Muscle of back (tissue), 11 donors: ENCODE measurements around the gene PPP4R2. TPM values are rescaled to one million over a fixed set of nuclear protein-coding genes. Genes with fewer than 3 reads are reported as not detected.

Experiments used
- DNase-seq, 3 donors: peaks; one replicate each; pipeline versions ENCODE4 v3.0.0 to v3.0.0-alpha.2; 2013
- polyA plus RNA-seq, 10 donors: library from polyadenylated mRNA; unstranded; fragments of 120-200 nt; gene quantifications; one replicate each; pipeline ENCODE4 v1.2.1, GENCODE V29; 2013; ENCODE audit not compliant: insufficient read length in 10 of 10

Gene PPP4R2
- polyA plus RNA-seq, 10 donors: 50.2 to 78.2 (median 60.1) TPM

GRCh38 chr3:73108750-73109149, 112.1 kb downstream of the PPP4R2 start:
- DNase-seq: no peak

- DNase-seq: no peak
Measured at GRCh38 chr3:73110530-73110929, 113.9 kb downstream of the PPP4R2 start.

- no peak for DNase-seq
Measured at GRCh38 chr3:73114711-73115110, 118.1 kb downstream of the PPP4R2 start.

- no peak for DNase-seq
Measured at GRCh38 chr3:73115806-73116205, 119.2 kb downstream of the PPP4R2 start.

Other genes starting within 250 kb of the PPP4R2 start
- gene SHQ1, start 148.4 kb upstream of the PPP4R2 start, polyA plus RNA-seq: 10 to 100 TPM; 10.7 to 16.9 (median 13.3) TPM
- 10 to 100 TPM; 24.4 to 43.6 (median 34.2) TPM for gene GXYLT2, start 108.8 kb upstream of the PPP4R2 start, polyA plus RNA-seq
- gene EBLN2, start 64.8 kb downstream of the PPP4R2 start, polyA plus RNA-seq: 1 to 10 TPM; 1.3 to 6.5 (median 2.1) TPM